Mucosa of rectum (tissue), 2 donors: ENCODE measurements around the gene TOB1.

Source experiments
- H3K27ac ChIP-seq, 2 donors: one replicate each; pipeline ENCODE4 v1.7.0; 2013; ENCODE audit warnings: inconsistent platforms in 2 of 2, low read depth in 2 of 2, low read length in 2 of 2
- H3K27me3 ChIP-seq, 2 donors: one replicate each; pipeline ENCODE4 v1.7.0; 2013; ENCODE audit warnings: low read length in 2 of 2; ENCODE audit not compliant: control insufficient read depth in 2 of 2, insufficient read depth in 2 of 2
- H3K36me3 ChIP-seq, 2 donors: one replicate each; pipeline ENCODE4 v1.7.0; 2013; ENCODE audit warnings: low read length in 2 of 2; ENCODE audit not compliant: control insufficient read depth in 2 of 2, insufficient read depth in 2 of 2
- H3K4me1 ChIP-seq, 2 donors: one replicate each; pipeline ENCODE4 v1.7.0; 2013; ENCODE audit warnings: low read length in 2 of 2, mild to moderate bottlenecking in 1 of 2; ENCODE audit not compliant: control insufficient read depth in 2 of 2, insufficient read depth in 2 of 2
- H3K4me3 ChIP-seq, 2 donors: one replicate each; pipeline ENCODE4 v1.7.0; 2013; ENCODE audit warnings: low read length in 2 of 2
- H3K9ac ChIP-seq, 2 donors: one replicate each; pipeline ENCODE4 v1.7.0; 2013; ENCODE audit warnings: low read length in 2 of 2, low read depth in 1 of 2, mild to moderate bottlenecking in 1 of 2
- H3K9me3 ChIP-seq, 2 donors: one replicate each; pipeline ENCODE4 v1.7.0; 2013; ENCODE audit warnings: low read length in 2 of 2; ENCODE audit not compliant: control insufficient read depth in 2 of 2
- donor health status: healthy.
- donor health status: Normal muscosa, but diverticular disease.

The TOB1 gene

GRCh38 chr17:50847566-50847965 lies 18.6 kb downstream of the TOB1 start:
- Histone ChIP-seq H3K9ac (no peak overlapping the region), H3K27ac (no peak overlapping the region), H3K9me3 (no peaks in the 10 kb centered on the region), H3K27me3 (no peaks in the 10 kb centered on the region), H3K36me3 (no peaks in the 10 kb centered on the region), H3K4me1 (peaks cover 10 to 11% of the 10 kb centered on the region in 2 donors), H3K4me3 (no peak overlapping the region)

- Histone ChIP-seq H3K36me3 (no peaks in the 10 kb centered on the region), H3K9me3 (no peaks in the 10 kb centered on the region), H3K4me1 (no peaks in the 10 kb centered on the region), H3K9ac (no peak overlapping the region), H3K4me3 (no peak overlapping the region), H3K27ac (no peak overlapping the region), H3K27me3 (no peaks in the 10 kb centered on the region)
These were observed 20.7 kb downstream of the TOB1 start for GRCh38 chr17:50845240-50846147.

- Histone ChIP-seq H3K27ac (no peak overlapping the region), H3K27me3 (no peaks in the 10 kb centered on the region), H3K36me3 (no peaks in the 10 kb centered on the region), H3K9ac (no peak overlapping the region), H3K4me1 (no peaks in the 10 kb centered on the region), H3K9me3 (no peaks in the 10 kb centered on the region), H3K4me3 (no peak overlapping the region)
These were observed 21.9 kb downstream of the TOB1 start for GRCh38 chr17:50844117-50844700.

- no peaks in the 10 kb centered on the region for H3K9me3 ChIP-seq
- H3K9ac ChIP-seq, result no peak overlapping the region
- H3K36me3 ChIP-seq, result no peaks in the 10 kb centered on the region
- no peak overlapping the region for H3K4me3 ChIP-seq
- H3K27ac ChIP-seq, result no peak overlapping the region
- no peaks in the 10 kb centered on the region for H3K27me3 ChIP-seq
- no peaks in the 10 kb centered on the region for H3K4me1 ChIP-seq
These were observed 22.8 kb downstream of the TOB1 start for GRCh38 chr17:50843150-50843905.

- H3K9ac ChIP-seq, result no peak overlapping the region
- H3K36me3 ChIP-seq, result no peaks in the 10 kb centered on the region
- no peaks in the 10 kb centered on the region for H3K27me3 ChIP-seq
- H3K4me3 ChIP-seq, result no peak overlapping the region
- H3K9me3 ChIP-seq, result no peaks in the 10 kb centered on the region
- no peaks in the 10 kb centered on the region for H3K4me1 ChIP-seq
- H3K27ac ChIP-seq, result no peak overlapping the region
These were observed 23.5 kb downstream of the TOB1 start for GRCh38 chr17:50842506-50843149.

GRCh38 chr17:50841949-50842354 lies 24.2 kb downstream of the TOB1 start:
- Histone ChIP-seq H3K27me3 (no peaks in the 10 kb centered on the region), H3K9ac (no peak overlapping the region), H3K27ac (no peak overlapping the region), H3K4me1 (no peaks in the 10 kb centered on the region), H3K36me3 (no peaks in the 10 kb centered on the region), H3K9me3 (no peaks in the 10 kb centered on the region), H3K4me3 (no peak overlapping the region)

GRCh38 chr17:50841277-50841948 lies 24.7 kb downstream of the TOB1 start:
- Histone ChIP-seq H3K9ac (no peak overlapping the region), H3K9me3 (no peaks in the 10 kb centered on the region), H3K27me3 (no peaks in the 10 kb centered on the region), H3K36me3 (no peaks in the 10 kb centered on the region), H3K4me1 (no peaks in the 10 kb centered on the region), H3K27ac (no peak overlapping the region), H3K4me3 (no peak overlapping the region)

GRCh38 chr17:50840311-50840851 lies 25.8 kb downstream of the TOB1 start:
- Histone ChIP-seq H3K4me3 (no peak overlapping the region), H3K36me3 (no peaks in the 10 kb centered on the region), H3K9me3 (no peaks in the 10 kb centered on the region), H3K4me1 (no peaks in the 10 kb centered on the region), H3K9ac (no peak overlapping the region), H3K27me3 (no peaks in the 10 kb centered on the region), H3K27ac (no peak overlapping the region)

GRCh38 chr17:50839591-50840310 lies 26.4 kb downstream of the TOB1 start:
- no peak overlapping the region for H3K9ac ChIP-seq
- H3K36me3 ChIP-seq, result no peaks in the 10 kb centered on the region
- no peaks in the 10 kb centered on the region for H3K9me3 ChIP-seq
- no peak overlapping the region for H3K4me3 ChIP-seq
- no peaks in the 10 kb centered on the region for H3K27me3 ChIP-seq
- H3K4me1 ChIP-seq, result peaks cover 0 to 6% of the 10 kb centered on the region in 2 donors
- H3K27ac ChIP-seq, result no peak overlapping the region
